ENCODE measurements around the gene SH2B3. TPM values are rescaled to one million over a fixed set of nuclear protein-coding genes. Genes with fewer than 3 reads are reported as not detected.

SH2B3 gene
- total and polyA plus RNA-seq, 2 of the 13 experiments (the other 11 are each of a cell fraction or from before 2014, with no cell fraction given), result 6.8 to 6.9 TPM

DNA sequence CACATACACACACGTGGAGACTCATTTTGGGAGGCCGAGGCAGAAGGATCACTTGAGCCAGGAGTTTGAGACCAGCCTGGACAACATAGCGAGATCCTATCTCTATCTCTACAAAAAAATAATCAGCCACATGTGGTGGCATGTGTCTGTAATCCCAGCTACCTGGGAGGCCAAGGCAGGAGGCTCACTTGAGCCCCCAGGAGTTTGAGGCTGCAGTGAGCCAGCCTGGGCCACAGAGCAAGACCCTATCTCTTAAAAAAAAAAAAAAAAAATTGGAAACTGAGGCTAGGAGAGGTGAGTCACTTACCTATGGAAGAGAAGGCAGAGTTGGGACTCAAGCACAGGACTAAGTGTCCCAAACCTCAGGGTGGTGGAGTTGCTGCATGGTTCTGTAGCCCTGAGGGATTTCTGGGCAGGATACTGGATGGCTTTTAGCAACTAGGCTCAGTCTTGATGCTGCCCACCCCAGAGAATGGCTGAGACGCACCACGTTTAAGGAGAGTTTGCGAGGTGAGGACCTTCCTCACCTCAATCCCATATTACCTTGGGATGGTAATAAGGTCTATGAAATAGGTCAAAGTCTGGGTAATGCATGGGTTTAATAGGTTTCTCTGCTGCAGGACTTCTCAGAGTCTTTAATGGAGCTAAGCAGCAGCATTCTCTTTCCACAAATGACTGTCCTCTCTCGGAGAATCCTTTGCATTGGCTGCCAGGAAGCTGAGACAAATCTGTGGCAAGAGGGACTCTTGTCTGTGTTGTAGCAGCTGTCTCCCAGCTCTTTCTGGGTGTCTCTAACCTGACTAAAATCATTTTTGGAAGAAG, 35.6 kb downstream of the SH2B3 start:
- in situ Hi-C loops (cut with HindIII; ENCODE audit: extremely low pct_ligation_motif_present, low pct_unique_long_range_greater_than_20kb), result no loop called here
- ATAC-seq (no peak), DNase-seq (ENCODE audit: low spot score) (no peak), FAIRE-seq (no peak)
- WGBS (ENCODE audit: low lambda C conversion rate), result 91% methylated on average over 4 of the region's 7 CpGs
- no peaks in the 10 kb centered on the region for H3K9me3 ChIP-seq (ENCODE audit: low read length)
- H3K9ac ChIP-seq (ENCODE audit: insufficient read depth, low read depth, low read length), result no peak overlapping the region
- no peaks in the 10 kb centered on the region for H3K4me1 ChIP-seq (ENCODE audit: insufficient read depth, low read length)
- H3K27ac ChIP-seq (ENCODE audit: extremely low read length, insufficient read depth, low read length), result no peak overlapping the region
- TF ChIP-seq, protein P1, sequence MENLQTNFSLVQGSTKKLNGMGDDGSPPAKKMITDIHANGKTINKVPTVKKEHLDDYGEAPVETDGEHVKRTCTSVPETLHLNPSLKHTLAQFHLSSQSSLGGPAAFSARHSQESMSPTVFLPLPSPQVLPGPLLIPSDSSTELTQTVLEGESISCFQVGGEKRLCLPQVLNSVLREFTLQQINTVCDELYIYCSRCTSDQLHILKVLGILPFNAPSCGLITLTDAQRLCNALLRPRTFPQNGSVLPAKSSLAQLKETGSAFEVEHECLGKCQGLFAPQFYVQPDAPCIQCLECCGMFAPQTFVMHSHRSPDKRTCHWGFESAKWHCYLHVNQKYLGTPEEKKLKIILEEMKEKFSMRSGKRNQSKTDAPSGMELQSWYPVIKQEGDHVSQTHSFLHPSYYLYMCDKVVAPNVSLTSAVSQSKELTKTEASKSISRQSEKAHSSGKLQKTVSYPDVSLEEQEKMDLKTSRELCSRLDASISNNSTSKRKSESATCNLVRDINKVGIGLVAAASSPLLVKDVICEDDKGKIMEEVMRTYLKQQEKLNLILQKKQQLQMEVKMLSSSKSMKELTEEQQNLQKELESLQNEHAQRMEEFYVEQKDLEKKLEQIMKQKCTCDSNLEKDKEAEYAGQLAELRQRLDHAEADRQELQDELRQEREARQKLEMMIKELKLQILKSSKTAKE (CRISPR knock-in tag; IDR thresholded peaks at IDR 0.05; ENCODE audit: borderline replicate concordance), result no peak
- TF ChIP-seq ZNF121 (CRISPR knock-in tag; IDR thresholded peaks at IDR 0.05), result peak; percentile 48; the same call in 1 of the 2 replicates
- TF ChIP-seq, protein P2, sequence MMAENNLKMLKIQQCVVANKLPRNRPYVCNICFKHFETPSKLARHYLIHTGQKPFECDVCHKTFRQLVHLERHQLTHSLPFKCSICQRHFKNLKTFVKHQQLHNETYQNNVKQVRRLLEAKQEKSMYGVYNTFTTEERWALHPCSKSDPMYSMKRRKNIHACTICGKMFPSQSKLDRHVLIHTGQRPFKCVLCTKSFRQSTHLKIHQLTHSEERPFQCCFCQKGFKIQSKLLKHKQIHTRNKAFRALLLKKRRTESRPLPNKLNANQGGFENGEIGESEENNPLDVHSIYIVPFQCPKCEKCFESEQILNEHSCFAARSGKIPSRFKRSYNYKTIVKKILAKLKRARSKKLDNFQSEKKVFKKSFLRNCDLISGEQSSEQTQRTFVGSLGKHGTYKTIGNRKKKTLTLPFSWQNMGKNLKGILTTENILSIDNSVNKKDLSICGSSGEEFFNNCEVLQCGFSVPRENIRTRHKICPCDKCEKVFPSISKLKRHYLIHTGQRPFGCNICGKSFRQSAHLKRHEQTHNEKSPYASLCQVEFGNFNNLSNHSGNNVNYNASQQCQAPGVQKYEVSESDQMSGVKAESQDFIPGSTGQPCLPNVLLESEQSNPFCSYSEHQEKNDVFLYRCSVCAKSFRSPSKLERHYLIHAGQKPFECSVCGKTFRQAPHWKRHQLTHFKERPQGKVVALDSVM (CRISPR knock-in tag; IDR thresholded peaks at IDR 0.05), result peak; percentile 46; the same call in 1 of the 2 replicates
- TF ChIP-seq PPARG (CRISPR knock-in tag; conservative IDR thresholded peaks at IDR 0.05), result no peak
- TF ChIP-seq RBM22 (optimal IDR thresholded peaks at IDR 0.05; ENCODE audit: low read length), result peak; percentile 34
- POLR2A ChIA-PET, result interaction anchor here (0.7 kb wide), 1 partner anchor 37 kb away, joined by 3 read pairs; no protein-coding TSS in a partner anchor
- no peak overlapping the region for H2AFZ ChIP-seq (ENCODE audit: low read length)
- intact Hi-C loops (cut with micrococcal nuclease; ENCODE audit: unreplicated experiment), result no loop called here
- BruUV-seq (replicated peaks), result no TSS peak
- H3K36me3 ChIP-seq (replicated peaks in 1 of 2; ENCODE audit: control insufficient read depth in 1 of 2, insufficient read depth in 2 of 2, low read length in 2 of 2), result peaks cover 19 to 61% of the 10 kb centered on the region in 2 experiments
- no peak overlapping the region for H3K4me3 ChIP-seq (replicated peaks in 1 of 3; ENCODE audit: insufficient read depth in 1 of 3, low read depth in 2 of 3, low read length in 3 of 3)
- H3K27me3 ChIP-seq (ENCODE audit: control insufficient read depth in 1 of 2, insufficient read depth in 2 of 2, low read length in 2 of 2), result no peaks in the 10 kb centered on the region; a peak in 1 of 5 replicates
- H4K20me1 ChIP-seq (ENCODE audit: insufficient read depth, low read length), result 0 out of 2 replicates have a peak, but pooled peaks cover 12% of the 10 kb centered on the region
- no peak overlapping the region for H3K4me2 ChIP-seq (ENCODE audit: low read depth, low read length)
- H3K79me2 ChIP-seq (ENCODE audit: insufficient read depth, low read length), result no peaks in the 10 kb centered on the region
- CTCF ChIA-PET (ENCODE audit: low intra/inter-chr PET ratio, low total read pairs), result no interaction called here

All from HepG2 (cell line).